ENCODE results near the gene TAGLN3.

DNA sequence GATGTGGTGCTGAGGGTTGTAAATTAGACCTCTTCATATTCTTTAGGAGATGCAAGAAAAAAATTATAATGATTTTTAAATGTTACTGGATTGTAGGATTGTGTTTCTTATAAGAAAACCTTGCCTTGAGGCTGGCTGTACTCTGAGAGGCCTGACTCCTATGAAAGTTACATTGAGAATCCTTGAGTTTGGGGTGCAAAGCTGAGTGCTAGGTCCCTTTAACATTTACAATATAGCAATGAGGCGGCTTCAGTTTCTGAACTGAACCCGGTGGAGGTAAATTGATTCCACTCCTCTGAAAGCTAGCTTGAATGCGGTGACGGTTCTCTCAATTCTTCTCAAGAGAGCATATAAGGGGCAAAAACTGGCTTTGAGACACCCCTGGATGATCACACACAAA lies 35.7 kb downstream of the TAGLN3 start, which contains the start of gene TMPRSS7:
- TF ChIP-seq, protein P1, sequence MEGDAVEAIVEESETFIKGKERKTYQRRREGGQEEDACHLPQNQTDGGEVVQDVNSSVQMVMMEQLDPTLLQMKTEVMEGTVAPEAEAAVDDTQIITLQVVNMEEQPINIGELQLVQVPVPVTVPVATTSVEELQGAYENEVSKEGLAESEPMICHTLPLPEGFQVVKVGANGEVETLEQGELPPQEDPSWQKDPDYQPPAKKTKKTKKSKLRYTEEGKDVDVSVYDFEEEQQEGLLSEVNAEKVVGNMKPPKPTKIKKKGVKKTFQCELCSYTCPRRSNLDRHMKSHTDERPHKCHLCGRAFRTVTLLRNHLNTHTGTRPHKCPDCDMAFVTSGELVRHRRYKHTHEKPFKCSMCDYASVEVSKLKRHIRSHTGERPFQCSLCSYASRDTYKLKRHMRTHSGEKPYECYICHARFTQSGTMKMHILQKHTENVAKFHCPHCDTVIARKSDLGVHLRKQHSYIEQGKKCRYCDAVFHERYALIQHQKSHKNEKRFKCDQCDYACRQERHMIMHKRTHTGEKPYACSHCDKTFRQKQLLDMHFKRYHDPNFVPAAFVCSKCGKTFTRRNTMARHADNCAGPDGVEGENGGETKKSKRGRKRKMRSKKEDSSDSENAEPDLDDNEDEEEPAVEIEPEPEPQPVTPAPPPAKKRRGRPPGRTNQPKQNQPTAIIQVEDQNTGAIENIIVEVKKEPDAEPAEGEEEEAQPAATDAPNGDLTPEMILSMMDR (conservative IDR thresholded peaks at IDR 0.05 in 1 of 2, IDR thresholded peaks at IDR 0.05 in 1 of 2; ENCODE audit: low read depth in 1 of 2, low read length in 2 of 2), result no peak
- TF ChIP-seq EZH2 (IDR thresholded peaks at IDR 0.05; ENCODE audit: low read length, missing control alignments), result no peak
